Ascending aorta (tissue), 2 donors: ENCODE data around the gene EDA. TPM values are rescaled to one million over a fixed set of nuclear protein-coding genes. Genes with fewer than 3 reads are reported as not detected.

Experiments
- DNase-seq, 2 donors: peaks; one replicate each; pipeline ENCODE4 v3.0.0-alpha.2; 2019; ENCODE audit warnings: low spot score in 2 of 2
- H3K27ac ChIP-seq, 2 donors: fragments of 200-600 bp; sonication (generic); one replicate each; pipeline ENCODE4 v1.5.1; 2016 to 2017; ENCODE audit warnings: mild to moderate bottlenecking in 1 of 2
- H3K27me3 ChIP-seq: fragments of 200-600 bp; sonication (generic); one replicate; pipeline ENCODE4 v1.5.1; 2017
- H3K36me3 ChIP-seq, 2 donors: fragments of 200-600 bp; sonication (generic); one replicate each; pipeline ENCODE4 v1.5.1; 2016
- H3K4me1 ChIP-seq, 2 donors: fragments of 200-600 bp; sonication (generic); one replicate each; pipeline ENCODE4 v1.5.1; 2016 to 2017; ENCODE audit warnings: mild to moderate bottlenecking in 1 of 2
- H3K4me3 ChIP-seq, 2 donors: fragments of 200-600 bp; sonication (generic); one replicate each; pipeline ENCODE4 v1.5.1; 2016 to 2017; ENCODE audit warnings: mild to moderate bottlenecking in 1 of 2
- H3K9me3 ChIP-seq, 2 donors: fragments of 200-600 bp; sonication (generic); one replicate each; pipeline ENCODE4 v1.5.1; 2016
- intact Hi-C: fragments of 100-400 bp; cut with DNase I; formaldehyde crosslinking; loops from one replicate; pipeline ENCODE4 v1.15.1; 2023
- total RNA-seq: library from RNA; depleted of rRNA; stranded (reverse); fragments of >200 nt; gene quantifications from one replicate; pipeline ENCODE4 v1.1.0, GENCODE V29; 2016
- TF ChIP-seq, protein P1 (sequence below), 3 experiments: fragments of 200-600 bp in 2 of 3; fragments of 450-650 bp in 1 of 3; sonication (generic) in 2 of 3; IDR thresholded peaks; one replicate each; pipeline ENCODE4 v1.5.1; 2016 to 2019; ENCODE audit warnings: antibody characterized with exemption in 3 of 3, mild to moderate bottlenecking in 1 of 3, moderate library complexity in 1 of 3

Gene EDA
- total RNA-seq, 1 donor from 2014 or later, result 1.7 TPM

GRCh38 chrX:69884210-69884609 is 268.3 kb downstream of the EDA start:
- Histone ChIP-seq H3K36me3 (no peaks in the 10 kb centered on the region), H3K4me1 (no peaks in the 10 kb centered on the region), H3K9me3 (peaks cover 13 to 39% of the 10 kb centered on the region in 2 donors), H3K4me3 (no peak overlapping the region), H3K27me3 (no peaks in the 10 kb centered on the region), H3K27ac (no peak overlapping the region)
- intact Hi-C loops, result no loop called here
- TF ChIP-seq, protein P1, sequence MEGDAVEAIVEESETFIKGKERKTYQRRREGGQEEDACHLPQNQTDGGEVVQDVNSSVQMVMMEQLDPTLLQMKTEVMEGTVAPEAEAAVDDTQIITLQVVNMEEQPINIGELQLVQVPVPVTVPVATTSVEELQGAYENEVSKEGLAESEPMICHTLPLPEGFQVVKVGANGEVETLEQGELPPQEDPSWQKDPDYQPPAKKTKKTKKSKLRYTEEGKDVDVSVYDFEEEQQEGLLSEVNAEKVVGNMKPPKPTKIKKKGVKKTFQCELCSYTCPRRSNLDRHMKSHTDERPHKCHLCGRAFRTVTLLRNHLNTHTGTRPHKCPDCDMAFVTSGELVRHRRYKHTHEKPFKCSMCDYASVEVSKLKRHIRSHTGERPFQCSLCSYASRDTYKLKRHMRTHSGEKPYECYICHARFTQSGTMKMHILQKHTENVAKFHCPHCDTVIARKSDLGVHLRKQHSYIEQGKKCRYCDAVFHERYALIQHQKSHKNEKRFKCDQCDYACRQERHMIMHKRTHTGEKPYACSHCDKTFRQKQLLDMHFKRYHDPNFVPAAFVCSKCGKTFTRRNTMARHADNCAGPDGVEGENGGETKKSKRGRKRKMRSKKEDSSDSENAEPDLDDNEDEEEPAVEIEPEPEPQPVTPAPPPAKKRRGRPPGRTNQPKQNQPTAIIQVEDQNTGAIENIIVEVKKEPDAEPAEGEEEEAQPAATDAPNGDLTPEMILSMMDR (IDR thresholded peaks at IDR 0.05), result no peak
- no peak for DNase-seq

GRCh38 chrX:69896046-69896445 is 280.1 kb downstream of the EDA start:
- H3K4me3 ChIP-seq, result no peak overlapping the region
- H3K27me3 ChIP-seq, result no peaks in the 10 kb centered on the region
- no peaks in the 10 kb centered on the region for H3K4me1 ChIP-seq
- no peak for DNase-seq
- TF ChIP-seq, protein P1 (IDR thresholded peaks at IDR 0.05), result no peak
- no peak overlapping the region for H3K27ac ChIP-seq
- intact Hi-C loops, result no loop called here
- H3K36me3 ChIP-seq, result no peaks in the 10 kb centered on the region
- H3K9me3 ChIP-seq, result no peaks in the 10 kb centered on the region

DNA sequence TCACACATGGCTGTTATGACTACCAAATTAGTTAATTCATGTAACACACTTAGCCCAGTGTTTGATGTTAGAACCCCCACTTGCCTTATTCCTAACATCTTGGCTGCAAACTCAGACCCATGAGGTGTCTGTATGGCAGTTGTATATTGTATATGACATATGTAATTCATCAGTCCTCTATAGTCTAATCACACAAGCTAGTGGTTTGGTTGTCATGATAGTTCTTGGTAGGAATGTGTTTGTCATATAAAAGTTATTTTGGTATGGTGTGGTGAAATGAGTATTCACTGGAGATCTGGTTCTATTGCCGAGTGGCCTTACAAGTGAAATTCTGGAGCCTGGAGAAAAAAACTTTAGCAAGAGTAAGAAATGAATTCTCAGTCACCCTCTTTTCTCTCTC is 284.6 kb downstream of the EDA start:
- Histone ChIP-seq H3K27ac (no peak overlapping the region), H3K27me3 (no peaks in the 10 kb centered on the region), H3K36me3 (no peaks in the 10 kb centered on the region), H3K4me1 (no peaks in the 10 kb centered on the region), H3K9me3 (no peaks in the 10 kb centered on the region), H3K4me3 (no peak overlapping the region)
- TF ChIP-seq, protein P1 (IDR thresholded peaks at IDR 0.05), result no peak
- no peak for DNase-seq
- intact Hi-C loops, result no loop called here

- DNase-seq, result no peak
- intact Hi-C loops, result no loop called here
- Histone ChIP-seq H3K27ac (no peak overlapping the region), H3K9me3 (no peaks in the 10 kb centered on the region), H3K27me3 (no peaks in the 10 kb centered on the region), H3K4me1 (no peaks in the 10 kb centered on the region), H3K36me3 (no peaks in the 10 kb centered on the region), H3K4me3 (no peak overlapping the region)
- TF ChIP-seq, protein P1 (IDR thresholded peaks at IDR 0.05), result no peak
These were observed 290.5 kb downstream of the EDA start for GRCh38 chrX:69906447-69906846.

GRCh38 chrX:69914781-69915180 is 298.9 kb downstream of the EDA start:
- Histone ChIP-seq H3K36me3 (no peaks in the 10 kb centered on the region), H3K4me3 (no peak overlapping the region), H3K9me3 (peaks cover 8 to 19% of the 10 kb centered on the region in 2 donors), H3K27ac (no peak overlapping the region), H3K27me3 (no peaks in the 10 kb centered on the region), H3K4me1 (no peaks in the 10 kb centered on the region)
- intact Hi-C loops, result no loop called here
- TF ChIP-seq, protein P1 (IDR thresholded peaks at IDR 0.05), result no peak
- no peak for DNase-seq

- intact Hi-C loops, result no loop called here
- no peaks in the 10 kb centered on the region for H3K4me1 ChIP-seq
- no peaks in the 10 kb centered on the region for H3K36me3 ChIP-seq
- no peaks in the 10 kb centered on the region for H3K27me3 ChIP-seq
- no peak for DNase-seq
- no peak overlapping the region for H3K27ac ChIP-seq
- TF ChIP-seq, protein P1 (IDR thresholded peaks at IDR 0.05), result no peak
- peaks cover 0 to 16% of the 10 kb centered on the region in 2 donors for H3K9me3 ChIP-seq
- H3K4me3 ChIP-seq, result no peak overlapping the region
These were observed 303.8 kb downstream of the EDA start for GRCh38 chrX:69919749-69920148.
